GM12892 (cell line): Measurements from ENCODE around the gene LENG1.
"Not testable (repeated sequence)": the region's sequence is repeated elsewhere in the genome, so short reads cannot be mapped to it uniquely, and the experiment has no call there.

Experiments
- POLR2A ChIP-seq: IDR thresholded peaks from 2 replicates; pipeline ENCODE4 v1.6.1; 2011; ENCODE audit warnings: low read depth, low read length, control low read depth
- POLR2AphosphoS5 ChIP-seq: IDR thresholded peaks from 2 replicates; pipeline ENCODE4 v1.6.1; 2011; ENCODE audit warnings: low read depth, low read length, control low read depth
- TAF1 ChIP-seq: IDR thresholded peaks from 2 replicates; pipeline ENCODE4 v1.6.1; 2011; ENCODE audit warnings: low read depth, mild to moderate bottlenecking, control low read depth, low read length, borderline replicate concordance

GRCh38 chr19:54194463-54194862, 34.9 kb upstream of the LENG1 start:
- not testable (repeated sequence) for TF ChIP-seq TAF1, POLR2AphosphoS5, POLR2A
